HepG2 (cell line): ENCODE results near the gene NRL. TPM values are rescaled to one million over a fixed set of nuclear protein-coding genes. Genes with fewer than 3 reads are reported as not detected.
A peak's percentile ranks its signal among the peaks of the same experiment; 100 is the strongest.

Experiments
- AKAP8 ChIP-seq: sonication (generic); formaldehyde crosslinking; IDR thresholded peaks from 2 replicates; pipeline ENCODE4 v1.5.1; 2020; ENCODE audit warnings: mild to moderate bottlenecking, missing genetic modification reagents
- CHCHD3 ChIP-seq: sonication (generic); formaldehyde crosslinking; IDR thresholded peaks from 2 replicates; pipeline ENCODE4 v1.8.0; 2022; ENCODE audit warnings: mild to moderate bottlenecking, missing genetic modification reagents, moderate library complexity
- CHD4 ChIP-seq: fragments of 200-600 bp; sonication (generic); IDR thresholded peaks from 2 replicates; pipeline ENCODE4 v1.7.0; 2017; ENCODE audit warnings: mild to moderate bottlenecking, low read length, borderline replicate concordance
- DDIT3 ChIP-seq: sonication (generic); formaldehyde crosslinking; IDR thresholded peaks from 2 replicates; pipeline ENCODE4 v1.4.0; 2020; ENCODE audit warnings: mild to moderate bottlenecking, missing genetic modification reagents
- ERF ChIP-seq: IDR thresholded peaks from 2 replicates; pipeline ENCODE4 v1.6.1; 2018; ENCODE audit warnings: missing biosample characterization, missing genetic modification reagents
- FOXK1 ChIP-seq: sonication (generic); formaldehyde crosslinking; IDR thresholded peaks from 2 replicates; pipeline ENCODE4 v1.4.0; 2020; ENCODE audit warnings: low read depth, missing genetic modification reagents, borderline replicate concordance
- KAT2B ChIP-seq: fragments of 150-350 bp; IDR thresholded peaks from 2 replicates; pipeline ENCODE4 v1.6.1; 2014; ENCODE audit warnings: low read depth, low read length, borderline replicate concordance
- KDM5B ChIP-seq: sonication (generic); formaldehyde crosslinking; IDR thresholded peaks from 2 replicates; pipeline ENCODE4 v1.4.0; 2020; ENCODE audit warnings: missing genetic modification reagents, mild to moderate bottlenecking, borderline replicate concordance
- MTA3 ChIP-seq: sonication (generic); formaldehyde crosslinking; IDR thresholded peaks from 2 replicates; pipeline ENCODE4 v1.4.0; 2020; ENCODE audit warnings: missing genetic modification reagents
- NFE2L1 ChIP-seq: sonication (generic); formaldehyde crosslinking; IDR thresholded peaks from 2 replicates; pipeline ENCODE4 v1.4.0; 2020; ENCODE audit warnings: missing genetic modification reagents, mild to moderate bottlenecking, borderline replicate concordance
- NRL ChIP-seq: sonication (generic); formaldehyde crosslinking; IDR thresholded peaks from 2 replicates; pipeline ENCODE4 v1.5.0; 2020; ENCODE audit warnings: missing genetic modification reagents, mild to moderate bottlenecking, moderate library complexity, borderline replicate concordance
- PCBP2 ChIP-seq: fragments of 200-400 bp; formaldehyde crosslinking; optimal IDR thresholded peaks from 2 replicates; pipeline ENCODE3; 2018; ENCODE audit warnings: low read length, low read depth; ENCODE audit not compliant: poor library complexity, severe bottlenecking
- RNF2 ChIP-seq: fragments of 450-650 bp; conservative IDR thresholded peaks from 2 replicates; pipeline ENCODE4 v1.6.1; 2016; ENCODE audit warnings: low read depth
- RXRA ChIP-seq: sonication (generic); formaldehyde crosslinking; IDR thresholded peaks from 2 replicates; pipeline ENCODE4 v1.5.1; 2020; ENCODE audit warnings: missing genetic modification reagents
- SALL2 ChIP-seq: sonication (generic); formaldehyde crosslinking; IDR thresholded peaks from 2 replicates; pipeline ENCODE4 v1.8.1; 2023; ENCODE audit warnings: mild to moderate bottlenecking, missing genetic modification reagents, inconsistent platforms
- TBL1XR1 ChIP-seq: fragments of 150-350 bp; IDR thresholded peaks from 2 replicates; pipeline ENCODE4 v1.6.1; 2014; ENCODE audit warnings: borderline replicate concordance, low read length; ENCODE audit not compliant: partially characterized antibody
- THYN1 ChIP-seq: sonication (generic); formaldehyde crosslinking; IDR thresholded peaks from 2 replicates; pipeline ENCODE4 v1.8.1; 2023; ENCODE audit warnings: low read depth, mild to moderate bottlenecking, moderate library complexity, missing genetic modification reagents, borderline replicate concordance
- ZFYVE20 ChIP-seq: sonication (generic); formaldehyde crosslinking; IDR thresholded peaks from 2 replicates; pipeline ENCODE4 v1.8.0; 2023; ENCODE audit warnings: low read depth, mild to moderate bottlenecking, moderate library complexity, missing genetic modification reagents, borderline replicate concordance
- ZNF101 ChIP-seq: sonication (generic); formaldehyde crosslinking; IDR thresholded peaks from 2 replicates; pipeline ENCODE4 v1.4.0; 2020; ENCODE audit warnings: mild to moderate bottlenecking, low read depth, missing genetic modification reagents, borderline replicate concordance
- ZNF296 ChIP-seq: sonication (generic); formaldehyde crosslinking; conservative IDR thresholded peaks from 2 replicates; pipeline ENCODE4 v1.5.0; 2020; ENCODE audit warnings: mild to moderate bottlenecking, missing genetic modification reagents
- ZNF3 ChIP-seq: IDR thresholded peaks from 2 replicates; pipeline ENCODE4 v1.7.0; 2017; ENCODE audit warnings: inconsistent platforms
- ZNF577 ChIP-seq: sonication (generic); formaldehyde crosslinking; IDR thresholded peaks from 2 replicates; pipeline ENCODE4 v1.4.0; 2020; ENCODE audit warnings: mild to moderate bottlenecking, low read depth, missing genetic modification reagents, borderline replicate concordance
- ZNF660 ChIP-seq: sonication (generic); formaldehyde crosslinking; IDR thresholded peaks from 2 replicates; pipeline ENCODE4 v1.5.1; 2020; ENCODE audit warnings: mild to moderate bottlenecking, low read depth, missing genetic modification reagents, borderline replicate concordance
- ZNF883 ChIP-seq: sonication (generic); formaldehyde crosslinking; IDR thresholded peaks from 2 replicates; pipeline ENCODE4 v1.5.1; 2020; ENCODE audit warnings: mild to moderate bottlenecking, missing genetic modification reagents; ENCODE audit errors: not compliant biosample characterization
- ZSCAN20 ChIP-seq: sonication (generic); formaldehyde crosslinking; IDR thresholded peaks from 2 replicates; pipeline ENCODE4 v1.4.0; 2020; ENCODE audit warnings: missing genetic modification reagents, mild to moderate bottlenecking, borderline replicate concordance
- polyA plus RNA-seq, 8 experiments: library from polyadenylated mRNA; depleted of rRNA in 3 of 8; stranded (reverse) in 7 of 8; unstranded in 1 of 8; fragments of >200 nt; fragmentation: Illumina TruSeq in 4 of 8; extraction: Trizol in 4 of 8; gene quantifications; 2 replicates each; pipeline versions ENCODE4 v1.2.1 to v1.2.3, GENCODE V29; 2011 to 2016; ENCODE audit warnings: low read depth in 4 of 8, missing spikeins in 1 of 8, mixed read lengths in 1 of 8; ENCODE audit not compliant: insufficient read depth in 1 of 8
- total RNA-seq, 5 experiments: library from RNA; depleted of rRNA; stranded (reverse); fragments of >200 nt; fragmentation: Illumina TruSeq; extraction: Trizol; gene quantifications; 2 replicates each; pipeline ENCODE4 v1.2.3, GENCODE V29; 2016; ENCODE audit warnings: low read depth in 1 of 5
- TF ChIP-seq, protein P1 (sequence below): sonication (generic); formaldehyde crosslinking; IDR thresholded peaks from 2 replicates; pipeline ENCODE4 v1.4.0; 2020; ENCODE audit warnings: mild to moderate bottlenecking, missing genetic modification reagents
- TF ChIP-seq, protein P2 (sequence below): sonication (generic); formaldehyde crosslinking; IDR thresholded peaks from 2 replicates; pipeline ENCODE4 v1.5.1; 2020; ENCODE audit warnings: missing genetic modification reagents, mild to moderate bottlenecking, borderline replicate concordance

Gene NRL
- total and polyA plus RNA-seq, 2 of the 13 experiments (the other 11 are each of a cell fraction or from before 2014, with no cell fraction given), result 2.5 to 4.7 TPM

DNA sequence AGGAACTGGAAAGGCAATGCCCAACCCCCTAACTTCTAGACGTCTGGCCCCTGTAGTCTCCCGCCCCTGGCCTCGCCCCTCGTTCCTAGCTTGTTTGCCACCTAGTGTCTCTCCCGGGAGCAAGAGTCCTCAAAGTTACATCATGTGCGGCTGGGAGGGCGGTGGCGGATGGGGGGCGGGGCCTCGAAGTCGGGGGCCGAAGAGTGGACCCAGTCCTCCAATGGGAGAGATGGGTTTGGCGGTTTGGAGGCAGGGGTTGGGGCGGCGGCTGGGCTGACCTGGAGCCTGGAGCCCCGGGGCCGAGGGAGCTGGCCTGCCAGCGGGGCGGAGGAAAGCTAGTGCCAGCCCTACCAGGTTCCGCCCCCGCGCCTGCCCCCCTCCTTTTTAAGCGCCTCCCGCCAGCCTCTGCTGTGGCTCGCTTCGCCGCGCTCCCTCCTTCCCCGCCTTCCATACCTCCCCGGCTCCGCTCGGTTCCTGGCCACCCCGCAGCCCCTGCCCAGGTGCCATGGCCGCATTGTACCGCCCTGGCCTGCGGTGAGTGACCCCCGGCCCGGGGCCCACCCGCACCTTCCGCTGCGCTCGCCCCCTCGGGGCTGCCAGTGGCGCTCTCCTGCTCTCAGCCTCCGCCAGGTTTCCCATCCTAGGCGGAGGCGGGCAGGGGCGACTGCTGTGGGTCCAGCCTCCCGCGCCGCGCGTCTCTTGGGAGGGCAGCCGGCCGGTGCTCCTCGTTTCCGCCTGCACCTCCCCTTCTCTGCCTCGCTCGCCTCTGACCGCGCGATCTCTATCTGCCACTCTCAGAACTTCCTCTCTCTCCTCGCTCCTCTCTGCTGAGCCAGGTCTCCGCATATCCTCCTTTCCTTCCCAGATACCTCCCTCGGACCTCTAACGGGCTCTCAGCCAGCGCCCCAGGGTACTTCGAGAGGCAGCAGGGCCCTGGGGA lies 20.6 kb downstream of the NRL start, which contains the start of gene PCK2 (continued):
- TF ChIP-seq PCBP2 (peak; percentile 100), CHCHD3 (peak; percentile 96; the same call in 1 of the 2 replicates), NFE2L1 (CRISPR knock-in tag) (no peak; the same call in 1 of the 2 replicates), ZNF577 (CRISPR knock-in tag) (peak; percentile 91; the same call in 1 of the 2 replicates), NRL (CRISPR knock-in tag) (no peak), ERF (CRISPR knock-in tag) (peak; percentile 98), FOXK1 (CRISPR knock-in tag) (peak; percentile 82), ZNF3 (CRISPR knock-in tag) (peak; percentile 68; the same call in 1 of the 2 replicates), CHD4 (no peak), KDM5B (CRISPR knock-in tag) (peak; percentile 98), RNF2 (no peak; the same call in 1 of the 2 replicates), ZNF883 (peak; percentile 99), AKAP8 (peak; percentile 97), RXRA (CRISPR knock-in tag) (peak; percentile 90), ZNF296 (CRISPR knock-in tag) (no peak), DDIT3 (no peak), TBL1XR1 (no peak), KAT2B (no peak), SALL2 (CRISPR knock-in tag) (peak; percentile 94; the same call in 1 of the 2 replicates), THYN1 (CRISPR knock-in tag) (peak; percentile 99), ZSCAN20 (CRISPR knock-in tag) (peak; percentile 99), MTA3 (CRISPR knock-in tag) (peak; percentile 77; the same call in 1 of the 2 replicates), ZFYVE20 (peak; percentile 96), ZNF101 (no peak; the same call in 1 of the 2 replicates), ZNF660 (CRISPR knock-in tag) (peak; percentile 94; the same call in 1 of the 2 replicates)
- TF ChIP-seq, protein P1, sequence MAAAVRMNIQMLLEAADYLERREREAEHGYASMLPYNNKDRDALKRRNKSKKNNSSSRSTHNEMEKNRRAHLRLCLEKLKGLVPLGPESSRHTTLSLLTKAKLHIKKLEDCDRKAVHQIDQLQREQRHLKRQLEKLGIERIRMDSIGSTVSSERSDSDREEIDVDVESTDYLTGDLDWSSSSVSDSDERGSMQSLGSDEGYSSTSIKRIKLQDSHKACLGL (CRISPR knock-in tag), result peak; percentile 98
- TF ChIP-seq, protein P2, sequence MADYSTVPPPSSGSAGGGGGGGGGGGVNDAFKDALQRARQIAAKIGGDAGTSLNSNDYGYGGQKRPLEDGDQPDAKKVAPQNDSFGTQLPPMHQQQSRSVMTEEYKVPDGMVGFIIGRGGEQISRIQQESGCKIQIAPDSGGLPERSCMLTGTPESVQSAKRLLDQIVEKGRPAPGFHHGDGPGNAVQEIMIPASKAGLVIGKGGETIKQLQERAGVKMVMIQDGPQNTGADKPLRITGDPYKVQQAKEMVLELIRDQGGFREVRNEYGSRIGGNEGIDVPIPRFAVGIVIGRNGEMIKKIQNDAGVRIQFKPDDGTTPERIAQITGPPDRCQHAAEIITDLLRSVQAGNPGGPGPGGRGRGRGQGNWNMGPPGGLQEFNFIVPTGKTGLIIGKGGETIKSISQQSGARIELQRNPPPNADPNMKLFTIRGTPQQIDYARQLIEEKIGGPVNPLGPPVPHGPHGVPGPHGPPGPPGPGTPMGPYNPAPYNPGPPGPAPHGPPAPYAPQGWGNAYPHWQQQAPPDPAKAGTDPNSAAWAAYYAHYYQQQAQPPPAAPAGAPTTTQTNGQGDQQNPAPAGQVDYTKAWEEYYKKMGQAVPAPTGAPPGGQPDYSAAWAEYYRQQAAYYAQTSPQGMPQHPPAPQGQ (CRISPR knock-in tag), result no peak
